NCI-H2107 (cell line): ENCODE results near the gene KRT1.

Source experiments
- DNase-seq: peaks from one replicate; lab custom pipeline; 2025; lab: John Stamatoyannopoulos, UW

The KRT1 gene

GRCh38 chr12:52636189-52636588 lies 44.0 kb downstream of the KRT1 start:
- DNase-seq, result no peak

- DNase-seq, result no peak
These were observed 45.7 kb downstream of the KRT1 start for GRCh38 chr12:52634266-52635056.

GRCh38 chr12:52633383-52633782 lies 46.8 kb downstream of the KRT1 start:
- no peak for DNase-seq

- no peak for DNase-seq
These were observed 47.6 kb downstream of the KRT1 start for GRCh38 chr12:52632656-52633055.

GRCh38 chr12:52631676-52632459 lies 48.3 kb downstream of the KRT1 start:
- no peak for DNase-seq

GRCh38 chr12:52631264-52631663 lies 48.9 kb downstream of the KRT1 start:
- DNase-seq, result no peak

GRCh38 chr12:52630599-52631200 lies 49.5 kb downstream of the KRT1 start:
- DNase-seq, result no peak

- DNase-seq, result no peak
These were observed 50.2 kb downstream of the KRT1 start for GRCh38 chr12:52630008-52630500.

GRCh38 chr12:52629281-52630007 lies 50.8 kb downstream of the KRT1 start:
- no peak for DNase-seq

GRCh38 chr12:52628841-52629240 lies 51.4 kb downstream of the KRT1 start:
- no peak for DNase-seq

- DNase-seq, result no peak
These were observed 52.1 kb downstream of the KRT1 start for GRCh38 chr12:52628111-52628507.

GRCh38 chr12:52627395-52628110 lies 52.7 kb downstream of the KRT1 start:
- no peak for DNase-seq
